HFFc6 (cell line): ENCODE data around the gene STX1A. TPM values are rescaled to one million over a fixed set of nuclear protein-coding genes. Genes with fewer than 3 reads are reported as not detected.
A peak's percentile ranks its signal among the peaks of the same experiment; 100 is the strongest.

Experiments used
- DNase-seq: peaks from one replicate; pipeline ENCODE4 v3.0.0-alpha.2; 2018
- H3K27ac Mint-ChIP-seq: 2 replicates; pipeline ENCODE4 v1.8.0; 2020; ENCODE audit warnings: mild to moderate bottlenecking, mixed read lengths
- H3K27me3 Mint-ChIP-seq: 2 replicates; pipeline ENCODE4 v1.8.0; 2021; ENCODE audit warnings: mild to moderate bottlenecking, moderate library complexity, mixed read lengths; ENCODE audit not compliant: insufficient read depth
- H3K36me3 Mint-ChIP-seq: 2 replicates; pipeline ENCODE4 v1.8.0; 2021; ENCODE audit warnings: low read depth, mixed read lengths
- H3K4me1 Mint-ChIP-seq: 2 replicates; pipeline ENCODE4 v1.8.0; 2020; ENCODE audit warnings: low read depth, mixed read lengths
- H3K4me3 Mint-ChIP-seq: 2 replicates; pipeline ENCODE4 v1.8.0; 2020; ENCODE audit warnings: mild to moderate bottlenecking, moderate library complexity, mixed read lengths
- H3K9me3 Mint-ChIP-seq: 2 replicates; pipeline ENCODE4 v1.8.0; 2020; ENCODE audit warnings: mild to moderate bottlenecking, mixed read lengths
- total RNA-seq, 6 experiments: library from RNA; stranded (reverse); fragmentation: NEBNext Ultra II Directional; extraction: Animal tissue kit (Norgen Biotek cat#: 25700); gene quantifications; 2 replicates in 1 of 6; 3 replicates in 5 of 6; pipeline ENCODE4 v1.2.3, GENCODE V29; 2021
- TF ChIP-seq, protein P1 (sequence below): fragments of 200-600 bp; sonication (generic); IDR thresholded peaks from 2 replicates; pipeline ENCODE4 v1.5.0; 2021; ENCODE audit warnings: antibody characterized with exemption, mild to moderate bottlenecking

The STX1A gene
- total RNA-seq, 6 experiments from 2014 or later: 9.6 to 14.7 (median 12.2) TPM

DNA sequence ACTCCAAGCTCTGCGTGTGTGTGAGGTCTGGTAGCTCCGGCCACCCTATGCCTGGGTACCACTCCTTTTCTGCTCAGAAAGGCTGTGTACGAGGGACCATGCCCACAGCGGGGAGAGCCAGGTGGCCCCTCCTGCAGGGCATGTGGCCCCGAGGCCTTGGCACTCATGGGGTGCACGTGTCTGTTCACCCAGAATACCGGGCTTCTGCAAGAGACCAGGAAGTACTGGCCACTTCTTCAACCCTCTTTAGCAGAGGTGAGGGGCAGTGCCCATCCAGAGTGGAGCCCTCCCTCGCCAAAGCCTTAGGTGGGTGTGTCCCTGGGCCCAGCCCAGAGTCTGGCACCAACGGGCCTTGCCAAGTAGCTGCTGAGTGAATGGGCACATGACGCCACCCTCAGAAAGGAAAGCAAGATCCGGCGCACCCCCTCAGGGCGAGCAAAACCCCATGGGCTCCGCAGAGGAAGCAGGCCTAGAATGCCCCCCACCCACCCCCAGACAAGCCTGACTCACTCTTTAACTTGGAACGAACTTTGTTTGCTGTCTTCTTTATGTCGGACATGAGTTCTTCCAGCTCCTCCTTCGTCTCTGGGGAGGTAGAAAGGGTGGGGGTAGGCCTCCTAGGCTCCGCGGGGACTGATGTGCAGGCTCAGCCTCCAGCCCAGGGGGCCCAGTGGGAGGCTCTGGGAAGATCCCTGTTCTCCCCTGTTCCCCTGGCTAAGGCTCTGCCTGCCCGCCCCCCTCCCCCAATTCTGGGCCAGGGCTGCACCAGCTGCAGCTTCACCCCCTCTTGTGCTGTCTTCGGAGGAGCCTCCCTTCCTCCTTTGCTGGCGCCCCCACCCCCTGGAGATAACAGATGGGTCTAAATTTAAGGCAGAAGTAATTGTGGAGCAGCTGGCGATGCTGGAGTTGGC is 14.6 kb downstream of the STX1A start:
- TF ChIP-seq, protein P1, sequence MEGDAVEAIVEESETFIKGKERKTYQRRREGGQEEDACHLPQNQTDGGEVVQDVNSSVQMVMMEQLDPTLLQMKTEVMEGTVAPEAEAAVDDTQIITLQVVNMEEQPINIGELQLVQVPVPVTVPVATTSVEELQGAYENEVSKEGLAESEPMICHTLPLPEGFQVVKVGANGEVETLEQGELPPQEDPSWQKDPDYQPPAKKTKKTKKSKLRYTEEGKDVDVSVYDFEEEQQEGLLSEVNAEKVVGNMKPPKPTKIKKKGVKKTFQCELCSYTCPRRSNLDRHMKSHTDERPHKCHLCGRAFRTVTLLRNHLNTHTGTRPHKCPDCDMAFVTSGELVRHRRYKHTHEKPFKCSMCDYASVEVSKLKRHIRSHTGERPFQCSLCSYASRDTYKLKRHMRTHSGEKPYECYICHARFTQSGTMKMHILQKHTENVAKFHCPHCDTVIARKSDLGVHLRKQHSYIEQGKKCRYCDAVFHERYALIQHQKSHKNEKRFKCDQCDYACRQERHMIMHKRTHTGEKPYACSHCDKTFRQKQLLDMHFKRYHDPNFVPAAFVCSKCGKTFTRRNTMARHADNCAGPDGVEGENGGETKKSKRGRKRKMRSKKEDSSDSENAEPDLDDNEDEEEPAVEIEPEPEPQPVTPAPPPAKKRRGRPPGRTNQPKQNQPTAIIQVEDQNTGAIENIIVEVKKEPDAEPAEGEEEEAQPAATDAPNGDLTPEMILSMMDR: no peak
- Mint-ChIP-seq H3K27me3 (peaks cover 2% of the 10 kb centered on the region), H3K4me1 (peaks cover 22% of the 10 kb centered on the region), H3K4me3 (no peak overlapping the region), H3K36me3 (peaks cover 17% of the 10 kb centered on the region), H3K27ac (peak overlapping the region; percentile 11; the same call in 1 of the 2 replicates), H3K9me3 (no peaks in the 10 kb centered on the region)
- DNase-seq: no peak

DNA sequence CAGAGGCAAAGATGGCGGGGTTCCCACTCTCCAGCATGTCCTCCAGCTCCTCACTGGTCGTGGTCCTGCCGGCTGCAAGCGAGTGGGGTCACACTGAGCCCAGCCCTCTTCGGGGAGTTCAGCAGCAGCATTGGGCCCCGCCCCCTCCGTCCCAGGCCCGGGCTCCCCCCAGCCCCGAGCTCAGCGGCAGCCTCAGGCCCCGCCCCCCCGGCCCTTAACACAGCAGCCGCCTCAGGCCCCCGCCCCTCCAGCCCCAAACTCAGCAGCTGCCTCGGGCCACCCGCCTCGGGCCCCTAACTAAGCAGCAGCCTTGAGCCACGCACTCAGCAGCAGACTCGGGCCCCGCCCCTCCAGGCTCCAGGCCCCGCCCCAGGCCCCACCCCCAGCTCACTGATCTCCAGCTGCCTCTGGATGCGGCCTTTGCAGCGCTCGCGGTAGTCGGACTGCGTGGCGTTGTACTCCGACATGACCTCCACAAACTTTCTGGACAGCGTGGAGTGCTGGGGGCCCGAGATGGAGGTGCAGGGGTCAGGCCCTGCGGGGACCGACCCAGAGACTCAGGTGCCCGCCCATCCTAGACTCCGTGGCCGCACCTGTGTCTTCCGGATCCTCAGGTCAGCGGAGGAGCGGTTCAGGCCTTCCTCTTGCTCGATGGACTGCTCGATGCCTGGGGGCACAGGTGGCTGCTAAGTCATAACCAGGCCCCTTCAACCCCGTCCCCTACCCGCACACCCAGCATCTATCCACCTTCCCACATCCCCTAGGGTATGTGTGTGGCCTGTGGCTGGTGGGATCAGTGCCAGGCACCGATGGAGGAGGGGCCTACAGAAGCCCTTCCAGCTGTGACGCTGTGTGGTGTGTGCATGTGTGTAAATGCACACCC is 15.5 kb downstream of the STX1A start:
- TF ChIP-seq, protein P1: no peak
- no peaks in the 10 kb centered on the region for H3K9me3 Mint-ChIP-seq
- no peak overlapping the region for H3K4me3 Mint-ChIP-seq
- DNase-seq: no peak
- H3K27ac Mint-ChIP-seq: no peak overlapping the region
- peaks cover 2% of the 10 kb centered on the region for H3K27me3 Mint-ChIP-seq
- peaks cover 22% of the 10 kb centered on the region for H3K4me1 Mint-ChIP-seq
- peaks cover 17% of the 10 kb centered on the region for H3K36me3 Mint-ChIP-seq

DNA sequence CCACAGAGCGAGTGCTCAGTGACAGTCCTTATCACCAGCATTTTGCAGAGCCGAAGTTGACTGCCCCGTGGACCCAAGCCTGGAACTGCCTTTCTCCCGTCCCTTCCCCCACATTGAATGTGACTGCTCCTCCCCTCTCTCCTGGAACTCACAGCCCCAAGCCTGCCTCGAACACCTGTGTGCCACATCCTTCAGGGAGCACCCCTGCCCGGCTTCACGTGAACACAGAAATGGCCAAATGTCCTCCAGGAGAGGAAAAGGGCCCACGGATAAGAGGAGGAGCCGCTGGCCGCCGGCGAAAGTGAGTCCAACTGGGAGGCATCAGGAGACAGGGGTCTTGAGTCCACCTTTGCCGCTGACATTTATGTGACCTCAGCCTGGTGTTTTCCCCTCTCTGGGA is 16.2 kb downstream of the STX1A start:
- H3K27me3 Mint-ChIP-seq: peaks cover 2% of the 10 kb centered on the region
- DNase-seq: no peak
- peaks cover 17% of the 10 kb centered on the region for H3K36me3 Mint-ChIP-seq
- H3K27ac Mint-ChIP-seq: no peak overlapping the region
- peaks cover 22% of the 10 kb centered on the region for H3K4me1 Mint-ChIP-seq
- TF ChIP-seq, protein P1: no peak
- no peak overlapping the region for H3K4me3 Mint-ChIP-seq
- no peaks in the 10 kb centered on the region for H3K9me3 Mint-ChIP-seq

GRCh38 chr7:73702665-73703064 is 16.8 kb downstream of the STX1A start:
- peaks cover 2% of the 10 kb centered on the region for H3K27me3 Mint-ChIP-seq
- H3K4me1 Mint-ChIP-seq: peaks cover 22% of the 10 kb centered on the region
- H3K36me3 Mint-ChIP-seq: peaks cover 17% of the 10 kb centered on the region
- H3K27ac Mint-ChIP-seq: no peak overlapping the region
- no peaks in the 10 kb centered on the region for H3K9me3 Mint-ChIP-seq
- TF ChIP-seq, protein P1: no peak
- DNase-seq: no peak
- no peak overlapping the region for H3K4me3 Mint-ChIP-seq

DNA sequence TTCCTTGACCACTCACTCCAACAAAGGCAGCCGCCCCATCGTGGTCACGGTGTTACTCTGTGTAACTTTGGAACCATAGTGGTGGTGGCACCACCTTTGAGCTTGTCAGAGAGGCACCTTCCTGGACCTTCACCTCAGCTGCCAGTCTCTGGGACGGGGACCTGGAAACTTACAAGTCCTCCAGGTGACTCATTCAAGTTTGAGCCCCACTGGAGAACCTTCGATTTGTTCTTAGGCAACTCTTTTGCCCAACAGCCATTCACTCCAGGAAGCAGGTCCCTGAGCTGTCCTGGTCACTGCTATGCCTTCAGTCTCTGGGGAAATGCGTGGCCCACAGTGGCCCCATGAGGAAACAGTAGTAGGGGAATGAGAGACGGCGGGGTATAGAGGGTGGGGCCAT is 17.2 kb downstream of the STX1A start:
- Mint-ChIP-seq H3K27me3 (peaks cover 2% of the 10 kb centered on the region), H3K4me1 (peaks cover 22% of the 10 kb centered on the region), H3K36me3 (peaks cover 17% of the 10 kb centered on the region), H3K4me3 (no peak overlapping the region), H3K27ac (no peak overlapping the region; the same call in 1 of the 2 replicates), H3K9me3 (no peaks in the 10 kb centered on the region)
- TF ChIP-seq, protein P1: no peak
- DNase-seq: no peak
